Kidney (tissue), 14 donors: ENCODE measurements around the gene TSHZ2. TPM values are rescaled to one million over a fixed set of nuclear protein-coding genes. Genes with fewer than 3 reads are reported as not detected.

Source experiments
- DNase-seq, 5 donors: peaks; one replicate each; pipeline ENCODE4 v3.0.0-alpha.2; 2013 to 2020
- FAIRE-seq: peaks from 2 replicates; lab custom pipeline; 2012; peaks lifted over from hg19 to GRCh38; lab: Jason Lieb, UNC
- H3K27ac ChIP-seq, 2 donors: one replicate each; pipeline ENCODE4 v1.7.0; 2013; ENCODE audit warnings: low read depth in 2 of 2, low read length in 2 of 2, inconsistent platforms in 1 of 2
- H3K27me3 ChIP-seq: one replicate; pipeline ENCODE4 v1.7.1; 2013; ENCODE audit warnings: low read length, inconsistent platforms; ENCODE audit not compliant: control insufficient read depth, insufficient read depth
- H3K36me3 ChIP-seq, 3 donors: one replicate each; pipeline versions ENCODE4 v1.7.0 to v1.7.1; 2013; ENCODE audit warnings: low read length in 3 of 3, control low read depth in 1 of 3, inconsistent platforms in 1 of 3; ENCODE audit not compliant: insufficient read depth in 3 of 3, control insufficient read depth in 2 of 3
- H3K4me1 ChIP-seq, 3 donors: one replicate each; pipeline versions ENCODE4 v1.7.0 to v1.7.1; 2013; ENCODE audit warnings: low read length in 3 of 3, inconsistent platforms in 1 of 3, low read depth in 1 of 3; ENCODE audit not compliant: control insufficient read depth in 2 of 3, insufficient read depth in 2 of 3
- H3K4me3 ChIP-seq, 3 donors: one replicate each; pipeline versions ENCODE4 v1.7.0 to v1.8.1; 2013; ENCODE audit warnings: low read length in 3 of 3, control low read depth in 1 of 3, inconsistent platforms in 1 of 3
- H3K9ac ChIP-seq, 3 donors: one replicate each; pipeline versions ENCODE4 v1.7.0 to v1.7.1; 2013; ENCODE audit warnings: low read length in 3 of 3, control low read depth in 1 of 3, inconsistent platforms in 1 of 3
- H3K9me3 ChIP-seq, 3 donors: one replicate each; pipeline versions ENCODE4 v1.7.0 to v1.7.1; 2013; ENCODE audit warnings: low read length in 3 of 3, control low read depth in 1 of 3, inconsistent platforms in 1 of 3; ENCODE audit not compliant: control insufficient read depth in 2 of 3, insufficient read depth in 1 of 3
- CTCF ChIP-seq: IDR thresholded peaks from 3 replicates; pipeline ENCODE4 v1.5.1; 2012; ENCODE audit warnings: mild to moderate bottlenecking, moderate library complexity, borderline replicate concordance; ENCODE audit not compliant: insufficient read depth; ENCODE audit errors: extremely low read depth
- intact Hi-C: fragments of 100-400 bp; cut with DNase I; formaldehyde crosslinking; loops from one replicate; pipeline ENCODE4 v1.11.1; 2022
- polyA plus RNA-seq: library from polyadenylated mRNA; stranded (reverse); fragments of 350-450 nt; fragmentation: Illumina TruSeq; extraction: RNeasy Lipid Tissue Mini Kit (QIAGEN cat#74804); gene quantifications from one replicate; pipeline ENCODE4 v1.2.3, GENCODE V29; 2014; ENCODE audit warnings: low read depth, low replicate concordance; ENCODE audit not compliant: insufficient read depth
- total RNA-seq: library from RNA; stranded (reverse); fragmentation: NEBNext Ultra II Directional; extraction: Animal tissue kit (Norgen Biotek cat#: 25700); gene quantifications from one replicate; pipeline ENCODE4 v1.2.1, GENCODE V29; 2021
- donor health status: control.
- donor health status: control.
- donor health status: control.
- donor health status: control.
- donor health status: control.
- donor health status: DM: yes; HTN: yes; CAD: no.
- donor health status: Normal renal cell carcinoma (clear cell type).

Gene TSHZ2
- total and polyA plus RNA-seq, 2 donors from 2014 or later, result 0.86 to 15.5 TPM

GRCh38 chr20:52945862-52946522 lies 26.2 kb upstream of the TSHZ2 start:
- no peak for TF ChIP-seq CTCF
- Histone ChIP-seq H3K36me3 (no peaks in the 10 kb centered on the region), H3K4me3 (no peak overlapping the region), H3K27me3 (no peaks in the 10 kb centered on the region), H3K9me3 (no peaks in the 10 kb centered on the region), H3K9ac (no peak overlapping the region), H3K4me1 (no peaks in the 10 kb centered on the region), H3K27ac (no peak overlapping the region)
- FAIRE-seq (no peak), DNase-seq (no peak)
- intact Hi-C loops, result no loop called here

GRCh38 chr20:52948491-52948890 lies 23.7 kb upstream of the TSHZ2 start:
- H3K27ac ChIP-seq, result no peak overlapping the region

GRCh38 chr20:52953020-52953419 lies 19.1 kb upstream of the TSHZ2 start:
- DNase-seq (no peak), FAIRE-seq (no peak)
- no peaks in the 10 kb centered on the region for H3K27me3 ChIP-seq
- H3K27ac ChIP-seq, result no peak overlapping the region
- no peaks in the 10 kb centered on the region for H3K4me1 ChIP-seq
- H3K9ac ChIP-seq, result no peak overlapping the region
- intact Hi-C loops, result no loop called here
- H3K9me3 ChIP-seq, result no peaks in the 10 kb centered on the region
- H3K4me3 ChIP-seq, result no peak overlapping the region
- TF ChIP-seq CTCF, result no peak
- no peaks in the 10 kb centered on the region for H3K36me3 ChIP-seq

More at GRCh38 chr20:52948491-52948890, 23.7 kb upstream of the TSHZ2 start:
- FAIRE-seq (no peak), DNase-seq (no peak)
- H3K9me3 ChIP-seq, result no peaks in the 10 kb centered on the region
- H3K27me3 ChIP-seq, result no peaks in the 10 kb centered on the region
- no peak overlapping the region for H3K4me3 ChIP-seq
- intact Hi-C loops, result no loop called here
- no peak overlapping the region for H3K9ac ChIP-seq
- H3K36me3 ChIP-seq, result no peaks in the 10 kb centered on the region
- no peaks in the 10 kb centered on the region for H3K4me1 ChIP-seq
- TF ChIP-seq CTCF, result no peak

- no peak overlapping the region for H3K9ac ChIP-seq
- no peaks in the 10 kb centered on the region for H3K4me1 ChIP-seq
- H3K4me3 ChIP-seq, result no peak overlapping the region
- no peaks in the 10 kb centered on the region for H3K36me3 ChIP-seq
- no peak for DNase-seq
- no peak overlapping the region for H3K27ac ChIP-seq
- intact Hi-C loops, result no loop called here
- no peak for TF ChIP-seq CTCF
- H3K27me3 ChIP-seq, result no peaks in the 10 kb centered on the region
- no peaks in the 10 kb centered on the region for H3K9me3 ChIP-seq
- no peak for FAIRE-seq
These were observed 17.3 kb upstream of the TSHZ2 start for GRCh38 chr20:52954849-52955248.
